MCF 10A (cell line): ENCODE measurements around the gene KCNK7. TPM values are rescaled to one million over a fixed set of nuclear protein-coding genes. Genes with fewer than 3 reads are reported as not detected.

ENCODE experiments used
- BruUV-seq: library from RNA; stranded (reverse); fragments of 400-500 nt; replicated peaks from 2 replicates; lab custom pipeline; 2021; lab: Mats Ljungman, UMichigan
- CTCF ChIA-PET: fragments of 300-600 bp; sonication (Branson Sonifier 250); formaldehyde crosslinking; extraction: SDS; loops from one replicate; lab custom pipeline; 2021; ENCODE audit warnings: antibody characterized with exemption, inconsistent platforms; lab: Yijun Ruan, JAX
- POLR2A ChIA-PET: fragments of 300-600, 350-650 bp; sonication (Branson Sonifier 250); formaldehyde crosslinking; extraction: SDS; loops from one replicate; lab custom pipeline; 2020; ENCODE audit warnings: antibody characterized with exemption, inconsistent platforms; lab: Yijun Ruan, JAX
- DNase-seq: peaks from one replicate; pipeline ENCODE4 v3.0.0-alpha.2; 2018; ENCODE audit not compliant: unreplicated experiment
- H3K27ac Mint-ChIP-seq: one replicate; pipeline ENCODE4 v1.8.0; 2022; ENCODE audit warnings: mild to moderate bottlenecking, low read depth, mixed read lengths; ENCODE audit not compliant: unreplicated experiment
- H3K27me3 Mint-ChIP-seq: one replicate; pipeline ENCODE4 v1.8.0; 2022; ENCODE audit warnings: mixed read lengths; ENCODE audit not compliant: insufficient read depth, unreplicated experiment
- H3K36me3 Mint-ChIP-seq: one replicate; pipeline ENCODE4 v1.8.0; 2022; ENCODE audit warnings: mild to moderate bottlenecking, moderate library complexity, mixed read lengths; ENCODE audit not compliant: insufficient read depth, unreplicated experiment
- H3K4me1 Mint-ChIP-seq: one replicate; pipeline ENCODE4 v1.8.0; 2022; ENCODE audit warnings: mixed read lengths; ENCODE audit not compliant: insufficient read depth, unreplicated experiment
- H3K4me3 Mint-ChIP-seq: one replicate; pipeline ENCODE4 v1.8.0; 2022; ENCODE audit warnings: mild to moderate bottlenecking, moderate library complexity, mixed read lengths; ENCODE audit not compliant: unreplicated experiment
- H3K9me3 Mint-ChIP-seq: one replicate; pipeline ENCODE4 v1.8.0; 2022; ENCODE audit warnings: mixed read lengths; ENCODE audit not compliant: unreplicated experiment
- CTCF ChIP-seq: fragments of 200-600 bp; IDR thresholded peaks from one replicate; pipeline ENCODE4 v1.8.0; 2022; ENCODE audit warnings: antibody characterized with exemption, mild to moderate bottlenecking; ENCODE audit not compliant: unreplicated experiment
- intact Hi-C: fragments of 100-400 bp; cut with micrococcal nuclease; formaldehyde crosslinking; loops from 2 replicates; pipeline ENCODE4 v1.14.1; 2022
- total RNA-seq: library from RNA; stranded (reverse); gene quantifications from 2 replicates; pipeline ENCODE4 v1.2.3, GENCODE V29; 2022

The KCNK7 gene
- total RNA-seq, 1 experiment from 2014 or later: not detected

- TF ChIP-seq CTCF: no peak
- Mint-ChIP-seq H3K27ac (no peak within 1 kb of the TSS), H3K4me3 (peak within 1 kb of the TSS; percentile 66), H3K9me3 (no peaks in the 10 kb centered on the region), H3K36me3 (no peaks in the 10 kb centered on the region), H3K27me3 (no peaks in the 10 kb centered on the region), H3K4me1 (peaks cover 47% of the 10 kb centered on the region)
- CTCF ChIA-PET: interaction anchor here (0.6 to 5.5 kb wide), 3 partner anchors 9 to 52 kb away, joined by 3 to 35 read pairs (median 3); partner anchors contain the start of gene FAM89B
- no TSS peak for BruUV-seq
- peak; percentile 87 for DNase-seq
- POLR2A ChIA-PET: interaction anchor here (0.6 to 3.2 kb wide), 7 partner anchors 12 to 621 kb away, joined by 3 to 23 read pairs (median 4); partner anchors contain the start of genes EHBP1L1, MALAT1, PCNX3 and ZNRD2
- intact Hi-C loops: no loop called here
These were observed 37.3 kb downstream of the KCNK7 start, which contains the start of gene LTBP3 for GRCh38 chr11:65558002-65558929. Gene LTBP3, minus strand, starts transcription at chr11:65558359. Its CDS starts 400 bp downstream, at chr11:65557959.

DNA sequence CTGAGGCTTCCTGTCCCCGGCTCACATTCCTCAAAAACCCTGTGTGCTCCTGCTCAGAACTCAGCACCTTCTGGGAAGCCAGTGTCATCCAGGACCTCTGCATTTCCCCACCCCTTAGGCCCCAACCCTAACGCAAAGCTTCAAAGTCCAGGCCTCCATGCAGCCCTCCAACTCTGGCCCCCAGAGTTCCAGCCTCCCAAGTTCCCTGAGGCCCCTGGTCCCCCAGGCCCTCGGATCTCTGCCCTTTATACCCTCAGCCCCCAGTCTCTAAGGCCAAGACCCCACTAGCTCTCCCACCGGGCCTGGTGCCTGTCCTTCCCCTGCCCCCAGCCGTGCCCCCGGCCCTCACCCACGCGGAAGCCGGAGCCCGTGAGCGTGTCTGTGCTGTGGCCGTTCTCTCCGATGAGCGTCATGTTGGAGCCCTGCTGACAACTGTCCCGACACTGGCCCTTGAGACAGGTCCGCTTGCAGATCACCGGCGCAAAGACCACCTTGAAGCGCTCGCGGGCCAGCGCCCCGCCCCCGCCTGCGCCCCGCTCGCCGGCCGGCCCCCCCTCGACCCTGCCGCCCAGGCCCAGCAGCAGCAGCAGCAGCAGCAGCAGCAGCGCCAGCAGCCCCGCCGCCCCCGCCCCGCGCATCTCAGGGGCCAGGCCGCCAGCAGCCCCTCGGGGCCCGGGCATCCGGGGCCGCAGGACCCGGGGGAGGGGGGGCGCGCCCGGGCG lies 38.2 kb downstream of the KCNK7 start:
- Mint-ChIP-seq H3K36me3 (no peaks in the 10 kb centered on the region), H3K27me3 (no peaks in the 10 kb centered on the region), H3K9me3 (no peaks in the 10 kb centered on the region), H3K4me1 (peaks cover 47% of the 10 kb centered on the region), H3K4me3 (peak overlapping the region; percentile 66), H3K27ac (no peak overlapping the region)
- no TSS peak for BruUV-seq
- ChIA-PET CTCF (interaction anchor here (0.7 to 1.4 kb wide), 2 partner anchors 16 to 53 kb away, joined by 3 to 7 read pairs; no protein-coding TSS in a partner anchor), POLR2A (interaction anchor here (0.6 to 1.3 kb wide), 4 partner anchors 9 to 175 kb away, joined by 3 to 5 read pairs (median 4); partner anchors contain the start of genes FAM89B and PCNX3)
- no peak for DNase-seq
- TF ChIP-seq CTCF: no peak
- intact Hi-C loops: loop anchor here (2.0 kb wide), 1 partner anchor 17 kb away; no protein-coding TSS in a partner anchor

GRCh38 chr11:65556470-65557279 lies 38.9 kb downstream of the KCNK7 start:
- no peaks in the 10 kb centered on the region for H3K9me3 Mint-ChIP-seq
- ChIA-PET POLR2A (interaction anchor here (0.6 to 1.3 kb wide), 4 partner anchors 10 to 175 kb away, joined by 3 to 5 read pairs (median 4); partner anchors contain the start of genes FAM89B and PCNX3), CTCF (interaction anchor here (0.6 to 1.4 kb wide), 2 partner anchors 16 to 387 kb away, joined by 3 to 7 read pairs; no protein-coding TSS in a partner anchor)
- H3K27ac Mint-ChIP-seq: no peak overlapping the region
- intact Hi-C loops: loop anchor here (2.0 kb wide), 1 partner anchor 16 kb away; no protein-coding TSS in a partner anchor
- H3K4me3 Mint-ChIP-seq: peak overlapping the region; percentile 66
- no peak for TF ChIP-seq CTCF
- no peaks in the 10 kb centered on the region for H3K36me3 Mint-ChIP-seq
- H3K27me3 Mint-ChIP-seq: no peaks in the 10 kb centered on the region
- peaks cover 42% of the 10 kb centered on the region for H3K4me1 Mint-ChIP-seq
- peak; percentile 44 for DNase-seq
- BruUV-seq: no TSS peak
